Caco-2 (cell line): ENCODE results near the gene GP1BA. TPM values are rescaled to one million over a fixed set of nuclear protein-coding genes. Genes with fewer than 3 reads are reported as not detected.

Experiments used
- BruUV-seq: library from RNA; stranded (reverse); fragments of 400-500 nt; replicated peaks from 2 replicates; lab custom pipeline; 2021; lab: Mats Ljungman, UMichigan
- CTCF ChIA-PET: fragments of 300-600 bp; sonication (Branson Sonifier 250); formaldehyde crosslinking; loops from one replicate; lab custom pipeline; 2022; ENCODE audit warnings: antibody characterized with exemption; lab: Charles Lee
- POLR2A ChIA-PET: fragments of 300-600 bp; sonication (Branson Sonifier 250); formaldehyde crosslinking; loops from one replicate; lab custom pipeline; 2022; ENCODE audit warnings: antibody characterized with exemption; lab: Charles Lee
- DNase-seq, 2 experiments: peaks; one replicate each; pipeline versions ENCODE4 v3.0.0 to v3.0.0-alpha.2; 2020 to 2022
- H3K27me3 ChIP-seq: replicated peaks from 2 replicates; pipeline ENCODE4 v1.6.0; 2011; ENCODE audit warnings: low read length; ENCODE audit not compliant: control insufficient read depth, insufficient read depth
- H3K36me3 ChIP-seq: 2 replicates; pipeline ENCODE4 v1.5.1; 2011; ENCODE audit warnings: low read length; ENCODE audit not compliant: control insufficient read depth, insufficient read depth
- H3K4me1 ChIP-seq: fragments of 250-450 bp; sonication (Bioruptor Pico); 2 replicates; pipeline ENCODE4 v1.5.1; 2020; ENCODE audit warnings: mild to moderate bottlenecking
- H3K4me3 ChIP-seq: 2 replicates; pipeline ENCODE4 v1.5.1; 2011; ENCODE audit warnings: low read depth, mild to moderate bottlenecking, control low read depth, low read length
- H3K9me3 ChIP-seq: fragments of 250-450 bp; sonication (Bioruptor Pico); 2 replicates; pipeline ENCODE4 v1.5.1; 2020; ENCODE audit warnings: mild to moderate bottlenecking, moderate library complexity
- H3K27ac Mint-ChIP-seq: one replicate; pipeline ENCODE4 v1.8.0; 2022; ENCODE audit warnings: mixed read lengths; ENCODE audit not compliant: unreplicated experiment
- H3K27me3 Mint-ChIP-seq: one replicate; pipeline ENCODE4 v1.8.0; 2022; ENCODE audit warnings: mixed read lengths; ENCODE audit not compliant: insufficient read depth, unreplicated experiment
- H3K36me3 Mint-ChIP-seq: one replicate; pipeline ENCODE4 v1.8.0; 2022; ENCODE audit warnings: mild to moderate bottlenecking, mixed read lengths; ENCODE audit not compliant: insufficient read depth, unreplicated experiment
- H3K4me1 Mint-ChIP-seq: one replicate; pipeline ENCODE4 v1.8.0; 2022; ENCODE audit warnings: low read depth, mixed read lengths; ENCODE audit not compliant: unreplicated experiment
- H3K4me3 Mint-ChIP-seq: one replicate; pipeline ENCODE4 v1.8.0; 2022; ENCODE audit warnings: mild to moderate bottlenecking, moderate library complexity, mixed read lengths; ENCODE audit not compliant: unreplicated experiment
- H3K9me3 Mint-ChIP-seq: one replicate; pipeline ENCODE4 v1.8.0; 2022; ENCODE audit warnings: mixed read lengths; ENCODE audit not compliant: unreplicated experiment
- CTCF ChIP-seq, 2 experiments: fragments of 200-600 bp in 1 of 2; IDR thresholded peaks; 1 replicate in 1 of 2; 2 replicates in 1 of 2; pipeline versions ENCODE4 v1.5.1 to v1.8.0; 2011 to 2022; ENCODE audit warnings: antibody characterized with exemption in 1 of 2, control low read depth in 1 of 2, inconsistent platforms in 1 of 2, low read depth in 1 of 2, low read length in 1 of 2, mild to moderate bottlenecking in 1 of 2, moderate library complexity in 1 of 2; ENCODE audit not compliant: insufficient read depth in 1 of 2, severe bottlenecking in 1 of 2, unreplicated experiment in 1 of 2
- intact Hi-C: fragments of 100-400 bp; cut with micrococcal nuclease; formaldehyde crosslinking; loops from one replicate; pipeline ENCODE4 v1.10.0; 2022; ENCODE audit not compliant: unreplicated experiment
- total RNA-seq: library from RNA; stranded (reverse); gene quantifications from 2 replicates; pipeline ENCODE4 v1.2.3, GENCODE V29; 2022

The GP1BA gene
- total RNA-seq, 1 experiment from 2014 or later: not detected

GRCh38 chr17:4893272-4893671 lies 38.8 kb upstream of the GP1BA start:
- H3K4me1 ChIP-seq: no peaks in the 10 kb centered on the region
- intact Hi-C loops: no loop called here
- no peak for TF ChIP-seq CTCF (IDR thresholded peaks at IDR 0.05; ENCODE audit: insufficient read depth in 1 of 2, low read depth in 1 of 2, low read length in 1 of 2, severe bottlenecking in 1 of 2, unreplicated experiment in 1 of 2)
- Mint-ChIP-seq H3K4me1 (no peaks in the 10 kb centered on the region), H3K4me3 (no peak overlapping the region), H3K9me3 (no peaks in the 10 kb centered on the region), H3K36me3 (peaks cover 7% of the 10 kb centered on the region), H3K27me3 (no peaks in the 10 kb centered on the region), H3K27ac (no peak overlapping the region)
- no peaks in the 10 kb centered on the region for H3K27me3 ChIP-seq
- POLR2A ChIA-PET: no interaction called here
- CTCF ChIA-PET: no interaction called here
- H3K4me3 ChIP-seq: no peak overlapping the region
- DNase-seq: no peak
- no peaks in the 10 kb centered on the region for H3K9me3 ChIP-seq
- H3K36me3 ChIP-seq: no peaks in the 10 kb centered on the region
- no TSS peak for BruUV-seq

- ChIA-PET CTCF (no interaction called here), POLR2A (no interaction called here)
- Mint-ChIP-seq H3K4me3 (no peak overlapping the region), H3K36me3 (peaks cover 6% of the 10 kb centered on the region), H3K4me1 (no peaks in the 10 kb centered on the region), H3K27ac (no peak overlapping the region), H3K9me3 (no peaks in the 10 kb centered on the region), H3K27me3 (no peaks in the 10 kb centered on the region)
- DNase-seq: no peak
- intact Hi-C loops: no loop called here
- BruUV-seq: no TSS peak
- no peak for TF ChIP-seq CTCF (IDR thresholded peaks at IDR 0.05; ENCODE audit: insufficient read depth in 1 of 2, low read depth in 1 of 2, low read length in 1 of 2, severe bottlenecking in 1 of 2, unreplicated experiment in 1 of 2)
- Histone ChIP-seq H3K4me1 (no peaks in the 10 kb centered on the region), H3K4me3 (no peak overlapping the region), H3K36me3 (no peaks in the 10 kb centered on the region), H3K9me3 (no peaks in the 10 kb centered on the region), H3K27me3 (no peaks in the 10 kb centered on the region)
These were observed 38.1 kb upstream of the GP1BA start for GRCh38 chr17:4893721-4894560.

- Mint-ChIP-seq H3K9me3 (no peaks in the 10 kb centered on the region), H3K4me3 (no peak overlapping the region), H3K36me3 (peaks cover 8% of the 10 kb centered on the region), H3K27ac (no peak overlapping the region), H3K4me1 (no peaks in the 10 kb centered on the region), H3K27me3 (no peaks in the 10 kb centered on the region)
- Histone ChIP-seq H3K4me1 (no peaks in the 10 kb centered on the region), H3K4me3 (no peak overlapping the region), H3K36me3 (no peaks in the 10 kb centered on the region), H3K27me3 (no peaks in the 10 kb centered on the region), H3K9me3 (no peaks in the 10 kb centered on the region)
- intact Hi-C loops: no loop called here
- ChIA-PET CTCF (no interaction called here), POLR2A (no interaction called here)
- no peak for DNase-seq
- no TSS peak for BruUV-seq
- no peak for TF ChIP-seq CTCF (IDR thresholded peaks at IDR 0.05; ENCODE audit: insufficient read depth in 1 of 2, low read depth in 1 of 2, low read length in 1 of 2, severe bottlenecking in 1 of 2, unreplicated experiment in 1 of 2)
These were observed 37.0 kb upstream of the GP1BA start for GRCh38 chr17:4895121-4895520.
